Suprapubic skin (tissue), 4 donors: ENCODE results near the gene SUFU.

Experiments
- CTCF ChIP-seq, 2 donors: fragments of 200-600 bp in 1 of 2; fragments of 450-650 bp in 1 of 2; sonication (generic) in 1 of 2; IDR thresholded peaks; one replicate each; pipeline ENCODE4 v1.5.1; 2016 to 2019; ENCODE audit warnings: antibody characterized with exemption in 2 of 2, mild to moderate bottlenecking in 1 of 2, moderate library complexity in 1 of 2
- EP300 ChIP-seq: sonication (generic); formaldehyde crosslinking; IDR thresholded peaks from one replicate; pipeline ENCODE4 v1.6.1; 2017; ENCODE audit warnings: antibody characterized with exemption
- POLR2A ChIP-seq, 2 donors: fragments of 450-650 bp; IDR thresholded peaks; one replicate each; pipeline ENCODE4 v1.6.1; 2017; ENCODE audit warnings: antibody characterized with exemption in 2 of 2, mild to moderate bottlenecking in 2 of 2, moderate library complexity in 2 of 2
- POLR2AphosphoS5 ChIP-seq, 3 donors: sonication (generic); formaldehyde crosslinking; IDR thresholded peaks; one replicate each; pipeline ENCODE4 v1.6.1; 2017; ENCODE audit warnings: antibody characterized with exemption in 3 of 3

DNA sequence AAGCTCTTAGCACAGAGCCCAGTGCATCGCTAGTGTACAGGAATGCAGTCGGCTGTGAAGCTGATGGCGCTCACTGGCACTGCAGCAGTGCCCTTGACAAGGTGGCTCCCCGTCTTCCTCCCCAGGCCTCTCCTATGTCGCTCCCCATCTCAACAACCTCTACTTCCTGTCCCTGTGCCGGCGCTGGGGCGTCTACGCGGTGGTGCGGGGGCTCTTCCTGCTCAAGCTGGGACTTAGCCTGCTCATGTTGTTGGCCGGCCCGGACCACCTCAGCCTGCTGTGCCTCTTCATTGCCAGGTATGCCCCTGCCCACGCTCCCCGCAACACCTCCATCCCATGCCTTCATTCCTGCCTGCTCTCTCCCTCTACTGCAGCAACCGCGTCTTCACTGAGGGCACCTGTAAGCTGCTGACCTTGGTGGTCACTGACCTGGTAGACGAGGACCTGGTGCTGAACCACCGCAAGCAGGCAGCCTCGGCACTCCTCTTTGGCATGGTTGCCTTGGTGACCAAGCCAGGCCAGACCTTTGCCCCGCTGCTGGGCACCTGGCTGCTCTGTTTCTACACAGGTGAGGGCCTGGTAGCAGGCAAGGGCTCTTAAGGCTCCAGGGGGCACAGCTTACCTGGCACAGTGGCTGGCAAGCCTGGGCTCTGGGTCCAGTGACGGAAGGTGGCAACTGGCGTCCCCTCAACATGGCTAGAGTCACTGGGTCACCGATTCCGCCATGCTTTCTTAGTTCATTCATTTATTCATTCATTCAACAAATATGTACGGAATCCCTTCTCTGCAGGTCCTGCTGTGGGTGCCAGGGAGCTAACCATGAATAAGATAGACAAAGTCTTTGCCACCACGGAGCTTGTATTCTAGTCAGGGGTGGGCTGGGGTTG, 30.1 kb upstream of the SUFU start:
- TF ChIP-seq POLR2AphosphoS5 (IDR thresholded peaks at IDR 0.05) (no peak), CTCF (IDR thresholded peaks at IDR 0.05) (no peak), EP300 (no peak), POLR2A (IDR thresholded peaks at IDR 0.05) (no peak)
